ENCODE results near the gene ALDH6A1. TPM values are rescaled to one million over a fixed set of nuclear protein-coding genes. Genes with fewer than 3 reads are reported as not detected.

ALDH6A1 gene
- polyA plus RNA-seq, 3 donors, result 2.5 to 15.1 (median 8.8) TPM

DNA sequence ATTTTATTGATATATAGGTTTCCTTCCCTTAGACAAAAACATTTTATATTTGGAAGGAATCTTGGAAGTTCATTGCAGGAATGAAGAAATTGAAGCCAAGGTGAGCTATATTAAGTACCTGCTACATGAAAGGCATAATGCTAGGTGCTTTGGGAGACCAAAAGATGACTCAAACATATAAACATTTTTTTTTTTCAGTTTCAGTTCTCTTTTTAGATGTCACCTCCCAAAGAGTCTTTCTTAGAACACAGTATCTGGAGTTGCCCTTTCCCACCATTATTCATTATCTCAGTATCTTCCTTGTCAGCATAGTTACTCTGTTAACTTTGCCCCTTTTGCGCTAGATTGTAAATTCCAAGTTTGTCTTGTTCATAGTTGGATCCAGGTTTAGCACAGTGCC, 1.6 kb upstream of the ALDH6A1 start:
- peaks cover 0 to 3% of the 10 kb centered on the region in 2 donors for H3K36me3 ChIP-seq (replicated peaks in 1 of 2; ENCODE audit: control insufficient read depth in 1 of 2, insufficient read depth in 2 of 2, low read length in 2 of 2)
- H3K4me3 Mint-ChIP-seq, result peak overlapping the region in 1 of 2 donors; percentile 100
- H3K4me1 ChIP-seq (ENCODE audit: control insufficient read depth in 1 of 2, insufficient read depth in 2 of 2, low read length in 2 of 2), result peaks cover 23 to 31% of the 10 kb centered on the region in 2 donors
- H3K27me3 Mint-ChIP-seq (ENCODE audit: low read depth in 3 of 3), result peaks cover 0 to 3% (median 2%) of the 10 kb centered on the region in 3 donors
- peaks cover 3% of the 10 kb centered on the region in 2 donors for H3K36me3 Mint-ChIP-seq
- intact Hi-C loops (cut with micrococcal nuclease), result loop anchor here (5.0 kb wide), 1 partner anchor 406 kb away; the partner anchor contains the start of genes ISCA2 (in 2 of the 2) and NPC2 (in 2 of the 2)
- H3K79me2 ChIP-seq (ENCODE audit: insufficient read depth, low read length), result peaks cover 47% of the 10 kb centered on the region
- H3K27ac ChIP-seq (ENCODE audit: low read depth in 1 of 2, low read length in 2 of 2), result no peak overlapping the region
- H3K4me3 ChIP-seq (replicated peaks in 1 of 3; ENCODE audit: low read depth in 2 of 3, low read length in 3 of 3), result peak overlapping the region; percentile 85 to 86 (median 85)
- no peaks in the 10 kb centered on the region for H3K27me3 ChIP-seq (ENCODE audit: control insufficient read depth in 2 of 2, insufficient read depth in 2 of 2, low read length in 2 of 2)
- TF ChIP-seq, protein P1, sequence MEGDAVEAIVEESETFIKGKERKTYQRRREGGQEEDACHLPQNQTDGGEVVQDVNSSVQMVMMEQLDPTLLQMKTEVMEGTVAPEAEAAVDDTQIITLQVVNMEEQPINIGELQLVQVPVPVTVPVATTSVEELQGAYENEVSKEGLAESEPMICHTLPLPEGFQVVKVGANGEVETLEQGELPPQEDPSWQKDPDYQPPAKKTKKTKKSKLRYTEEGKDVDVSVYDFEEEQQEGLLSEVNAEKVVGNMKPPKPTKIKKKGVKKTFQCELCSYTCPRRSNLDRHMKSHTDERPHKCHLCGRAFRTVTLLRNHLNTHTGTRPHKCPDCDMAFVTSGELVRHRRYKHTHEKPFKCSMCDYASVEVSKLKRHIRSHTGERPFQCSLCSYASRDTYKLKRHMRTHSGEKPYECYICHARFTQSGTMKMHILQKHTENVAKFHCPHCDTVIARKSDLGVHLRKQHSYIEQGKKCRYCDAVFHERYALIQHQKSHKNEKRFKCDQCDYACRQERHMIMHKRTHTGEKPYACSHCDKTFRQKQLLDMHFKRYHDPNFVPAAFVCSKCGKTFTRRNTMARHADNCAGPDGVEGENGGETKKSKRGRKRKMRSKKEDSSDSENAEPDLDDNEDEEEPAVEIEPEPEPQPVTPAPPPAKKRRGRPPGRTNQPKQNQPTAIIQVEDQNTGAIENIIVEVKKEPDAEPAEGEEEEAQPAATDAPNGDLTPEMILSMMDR (IDR thresholded peaks at IDR 0.05), result no peak
- peak overlapping the region; percentile 85 for H3K4me2 ChIP-seq (replicated peaks; ENCODE audit: extremely low read depth, low read length, poor library complexity, severe bottlenecking)
- no peaks in the 10 kb centered on the region for H4K20me1 ChIP-seq (ENCODE audit: insufficient read depth, low read length)
- H3K4me1 Mint-ChIP-seq, result peaks cover 35% of the 10 kb centered on the region
- peak overlapping the region in 3 of 7 donors; percentile 92 to 96 (median 92) for H3K27ac Mint-ChIP-seq
- H3K9ac ChIP-seq (ENCODE audit: insufficient read depth, low read length, poor library complexity, severe bottlenecking), result no peak overlapping the region
- WGBS (ENCODE audit: insufficient coverage), result no CpG with 5 or more reads among the region's 1 CpG
- H2AFZ ChIP-seq (ENCODE audit: insufficient read depth, low read depth, low read length, poor library complexity, severe bottlenecking), result peak overlapping the region; percentile 94
- no peaks in the 10 kb centered on the region for H3K9me3 ChIP-seq (replicated peaks in 1 of 2; ENCODE audit: control insufficient read depth in 1 of 2, insufficient read depth in 1 of 2, low read length in 2 of 2)
- peak in 2 of 3 donors; percentile 18 to 38 for DNase-seq
- H3K9me3 Mint-ChIP-seq, result no peaks in the 10 kb centered on the region

DNA sequence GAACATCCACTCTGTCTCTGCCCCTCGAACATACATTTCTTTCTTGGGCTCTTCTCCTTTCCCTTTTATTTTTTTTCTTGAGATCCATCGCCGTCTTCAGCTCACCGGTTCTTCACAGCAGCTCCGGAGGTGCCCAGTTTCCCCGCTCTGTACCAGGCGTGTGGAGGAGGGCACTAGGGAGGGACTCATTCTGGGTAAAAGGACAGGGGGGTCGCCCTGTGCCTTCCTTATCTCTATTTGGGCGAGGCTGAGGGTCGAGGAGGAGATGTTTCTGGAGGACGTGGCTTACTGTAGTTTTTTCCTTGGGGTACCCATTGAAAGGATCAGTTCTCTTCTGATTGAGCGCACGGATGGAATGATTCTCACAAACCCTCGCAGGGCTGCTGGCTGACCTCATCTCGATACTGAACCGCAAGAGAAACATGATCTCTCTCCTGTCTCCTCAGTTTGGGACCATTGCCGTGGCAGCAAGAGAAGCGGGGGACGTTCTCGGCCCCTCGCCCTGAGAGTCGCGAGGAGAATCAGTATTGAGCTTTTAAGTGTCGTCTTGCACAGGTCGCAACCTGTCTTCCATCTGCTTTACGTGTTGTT, 889 bp upstream of the ALDH6A1 start:
- Histone ChIP-seq H3K27ac (ENCODE audit: low read depth in 1 of 2, low read length in 2 of 2) (peak overlapping the region; percentile 25 to 77), H3K9ac (ENCODE audit: insufficient read depth, low read length, poor library complexity, severe bottlenecking) (peak overlapping the region; percentile 64), H3K27me3 (ENCODE audit: control insufficient read depth in 2 of 2, insufficient read depth in 2 of 2, low read length in 2 of 2) (no peaks in the 10 kb centered on the region), H2AFZ (ENCODE audit: insufficient read depth, low read depth, low read length, poor library complexity, severe bottlenecking) (peak overlapping the region; percentile 94), H3K36me3 (replicated peaks in 1 of 2; ENCODE audit: control insufficient read depth in 1 of 2, insufficient read depth in 2 of 2, low read length in 2 of 2) (no peaks in the 10 kb centered on the region), H3K9me3 (replicated peaks in 1 of 2; ENCODE audit: control insufficient read depth in 1 of 2, insufficient read depth in 1 of 2, low read length in 2 of 2) (no peaks in the 10 kb centered on the region), H3K4me3 (replicated peaks in 1 of 3; ENCODE audit: low read depth in 2 of 3, low read length in 3 of 3) (peak overlapping the region; percentile 85 to 86 (median 85)), H3K4me2 (replicated peaks; ENCODE audit: extremely low read depth, low read length, poor library complexity, severe bottlenecking) (peak overlapping the region; percentile 85), H3K4me1 (ENCODE audit: control insufficient read depth in 1 of 2, insufficient read depth in 2 of 2, low read length in 2 of 2) (peaks cover 23 to 31% of the 10 kb centered on the region in 2 donors), H4K20me1 (ENCODE audit: insufficient read depth, low read length) (no peaks in the 10 kb centered on the region), H3K79me2 (ENCODE audit: insufficient read depth, low read length) (peaks cover 47% of the 10 kb centered on the region)
- H3K27ac Mint-ChIP-seq, result peak overlapping the region; percentile 86 to 97 (median 92)
- intact Hi-C loops (cut with micrococcal nuclease), result loop anchor here (5.0 kb wide), 1 partner anchor 407 kb away; the partner anchor contains the start of genes ISCA2 (in 2 of the 2) and NPC2 (in 2 of the 2)
- TF ChIP-seq, protein P1 (IDR thresholded peaks at IDR 0.05), result no peak
- peaks cover 0 to 3% (median 2%) of the 10 kb centered on the region in 3 donors for H3K27me3 Mint-ChIP-seq (ENCODE audit: low read depth in 3 of 3)
- H3K9me3 Mint-ChIP-seq, result no peaks in the 10 kb centered on the region
- H3K36me3 Mint-ChIP-seq, result no peaks in the 10 kb centered on the region
- DNase-seq, result no peak
- peak overlapping the region; percentile 94 to 100 for H3K4me3 Mint-ChIP-seq
- peaks cover 34% of the 10 kb centered on the region for H3K4me1 Mint-ChIP-seq
- WGBS (ENCODE audit: insufficient coverage), result 0% methylated on average over 21 of the region's 26 CpGs

Data from CD14-positive monocyte (primary cell).